SK-N-SH treated with all-trans-retinoic acid at 6 μM for 48 hours (cell line): Measurements from ENCODE around the gene IGFL4.

Source experiments
- RARB ChIP-seq: fragments of 250-450 bp; sonication (Bioruptor Pico); IDR thresholded peaks from 2 replicates; pipeline ENCODE4 v1.8.0; 2021; ENCODE audit warnings: mild to moderate bottlenecking, moderate library complexity
- SNAI2 ChIP-seq: fragments of 250-450 bp; sonication (Bioruptor Pico); IDR thresholded peaks from 2 replicates; pipeline ENCODE4 v1.5.0; 2020; ENCODE audit warnings: mild to moderate bottlenecking, moderate library complexity
- ZC3H10 ChIP-seq: fragments of 250-450 bp; sonication (Bioruptor Pico); IDR thresholded peaks from 2 replicates; pipeline ENCODE4 v1.5.1; 2021; ENCODE audit warnings: mild to moderate bottlenecking, moderate library complexity
- ZFP3 ChIP-seq: fragments of 250-450 bp; sonication (Bioruptor Pico); IDR thresholded peaks from 2 replicates; pipeline ENCODE4 v1.5.0; 2020; ENCODE audit warnings: mild to moderate bottlenecking, moderate library complexity
- ZFP30 ChIP-seq: fragments of 450-650 bp; formaldehyde crosslinking; IDR thresholded peaks from 2 replicates; pipeline ENCODE4 v1.5.0; 2022; ENCODE audit warnings: mild to moderate bottlenecking, moderate library complexity
- TF ChIP-seq, protein P1 (sequence below): fragments of 250-450 bp; sonication (Bioruptor Pico); IDR thresholded peaks from 2 replicates; pipeline ENCODE4 v1.5.0; 2020; ENCODE audit warnings: mild to moderate bottlenecking, moderate library complexity
- TF ChIP-seq, protein P2 (sequence below): fragments of 250-450 bp; sonication (Bioruptor Pico); IDR thresholded peaks from 2 replicates; pipeline ENCODE4 v1.5.1; 2020; ENCODE audit warnings: low read depth, mild to moderate bottlenecking, moderate library complexity
- TF ChIP-seq, protein P3 (sequence below): fragments of 250-450 bp; sonication (Bioruptor Pico); IDR thresholded peaks from 2 replicates; pipeline ENCODE4 v1.8.0; 2020; ENCODE audit warnings: mild to moderate bottlenecking, moderate library complexity, borderline replicate concordance
- TF ChIP-seq, protein P4 (sequence below): fragments of 250-450 bp; sonication (Bioruptor Pico); IDR thresholded peaks from 2 replicates; pipeline ENCODE4 v1.5.1; 2021; ENCODE audit warnings: mild to moderate bottlenecking, moderate library complexity
- TF ChIP-seq, protein P5 (sequence below): fragments of 250-450 bp; sonication (Bioruptor Pico); IDR thresholded peaks from 2 replicates; pipeline ENCODE4 v1.8.0; 2021; ENCODE audit warnings: low read depth, mild to moderate bottlenecking, moderate library complexity, borderline replicate concordance

DNA sequence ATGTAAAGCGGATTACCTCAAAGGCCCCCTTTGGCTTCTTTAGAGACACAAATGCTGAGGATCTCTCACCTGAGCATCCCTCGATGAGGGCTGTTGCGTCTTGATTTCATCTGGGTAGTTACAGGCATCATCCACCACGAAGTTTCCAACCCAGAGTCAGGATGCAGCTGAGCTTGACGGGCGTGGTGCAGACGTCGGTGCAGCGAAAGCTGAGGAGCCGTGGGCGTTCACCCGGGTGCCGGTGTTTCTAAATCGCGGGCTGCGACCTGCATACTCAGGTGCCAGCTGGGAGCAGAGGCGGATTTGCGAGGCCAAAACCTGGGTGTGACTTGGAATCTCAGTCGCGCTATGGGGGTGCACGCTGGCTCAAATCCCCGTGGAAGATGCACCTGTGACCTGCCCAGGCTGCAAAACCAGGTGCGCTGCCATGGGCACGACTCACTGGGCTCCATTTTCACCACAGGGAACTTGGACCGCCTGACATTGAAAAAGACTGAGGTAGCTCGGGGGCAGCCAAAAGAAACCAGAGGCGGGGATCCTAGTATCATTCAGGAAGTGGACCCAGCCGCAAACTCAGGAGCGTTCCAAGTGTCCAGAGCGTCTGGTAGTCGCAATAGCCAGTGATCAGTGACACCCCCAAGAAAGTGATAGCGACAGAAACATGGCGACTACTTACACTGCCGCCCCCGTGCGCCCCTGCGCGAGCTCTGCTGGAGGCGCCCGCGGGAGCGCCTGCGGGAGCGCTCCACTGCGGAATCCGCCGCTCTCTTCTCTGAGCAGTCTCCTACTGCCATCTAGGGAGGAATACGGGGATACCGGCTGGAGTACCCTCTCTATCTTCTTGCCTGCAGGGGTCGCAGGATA, 36.4 kb upstream of the IGFL4 start:
- TF ChIP-seq, protein P1, sequence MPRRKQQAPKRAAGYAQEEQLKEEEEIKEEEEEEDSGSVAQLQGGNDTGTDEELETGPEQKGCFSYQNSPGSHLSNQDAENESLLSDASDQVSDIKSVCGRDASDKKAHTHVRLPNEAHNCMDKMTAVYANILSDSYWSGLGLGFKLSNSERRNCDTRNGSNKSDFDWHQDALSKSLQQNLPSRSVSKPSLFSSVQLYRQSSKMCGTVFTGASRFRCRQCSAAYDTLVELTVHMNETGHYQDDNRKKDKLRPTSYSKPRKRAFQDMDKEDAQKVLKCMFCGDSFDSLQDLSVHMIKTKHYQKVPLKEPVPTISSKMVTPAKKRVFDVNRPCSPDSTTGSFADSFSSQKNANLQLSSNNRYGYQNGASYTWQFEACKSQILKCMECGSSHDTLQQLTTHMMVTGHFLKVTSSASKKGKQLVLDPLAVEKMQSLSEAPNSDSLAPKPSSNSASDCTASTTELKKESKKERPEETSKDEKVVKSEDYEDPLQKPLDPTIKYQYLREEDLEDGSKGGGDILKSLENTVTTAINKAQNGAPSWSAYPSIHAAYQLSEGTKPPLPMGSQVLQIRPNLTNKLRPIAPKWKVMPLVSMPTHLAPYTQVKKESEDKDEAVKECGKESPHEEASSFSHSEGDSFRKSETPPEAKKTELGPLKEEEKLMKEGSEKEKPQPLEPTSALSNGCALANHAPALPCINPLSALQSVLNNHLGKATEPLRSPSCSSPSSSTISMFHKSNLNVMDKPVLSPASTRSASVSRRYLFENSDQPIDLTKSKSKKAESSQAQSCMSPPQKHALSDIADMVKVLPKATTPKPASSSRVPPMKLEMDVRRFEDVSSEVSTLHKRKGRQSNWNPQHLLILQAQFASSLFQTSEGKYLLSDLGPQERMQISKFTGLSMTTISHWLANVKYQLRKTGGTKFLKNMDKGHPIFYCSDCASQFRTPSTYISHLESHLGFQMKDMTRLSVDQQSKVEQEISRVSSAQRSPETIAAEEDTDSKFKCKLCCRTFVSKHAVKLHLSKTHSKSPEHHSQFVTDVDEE (CRISPR knock-in tag), result no peak
- TF ChIP-seq, protein P2, sequence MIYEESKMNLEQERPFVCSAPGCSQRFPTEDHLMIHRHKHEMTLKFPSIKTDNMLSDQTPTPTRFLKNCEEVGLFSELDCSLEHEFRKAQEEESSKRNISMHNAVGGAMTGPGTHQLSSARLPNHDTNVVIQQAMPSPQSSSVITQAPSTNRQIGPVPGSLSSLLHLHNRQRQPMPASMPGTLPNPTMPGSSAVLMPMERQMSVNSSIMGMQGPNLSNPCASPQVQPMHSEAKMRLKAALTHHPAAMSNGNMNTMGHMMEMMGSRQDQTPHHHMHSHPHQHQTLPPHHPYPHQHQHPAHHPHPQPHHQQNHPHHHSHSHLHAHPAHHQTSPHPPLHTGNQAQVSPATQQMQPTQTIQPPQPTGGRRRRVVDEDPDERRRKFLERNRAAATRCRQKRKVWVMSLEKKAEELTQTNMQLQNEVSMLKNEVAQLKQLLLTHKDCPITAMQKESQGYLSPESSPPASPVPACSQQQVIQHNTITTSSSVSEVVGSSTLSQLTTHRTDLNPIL (CRISPR knock-in tag), result no peak
- TF ChIP-seq, protein P3, sequence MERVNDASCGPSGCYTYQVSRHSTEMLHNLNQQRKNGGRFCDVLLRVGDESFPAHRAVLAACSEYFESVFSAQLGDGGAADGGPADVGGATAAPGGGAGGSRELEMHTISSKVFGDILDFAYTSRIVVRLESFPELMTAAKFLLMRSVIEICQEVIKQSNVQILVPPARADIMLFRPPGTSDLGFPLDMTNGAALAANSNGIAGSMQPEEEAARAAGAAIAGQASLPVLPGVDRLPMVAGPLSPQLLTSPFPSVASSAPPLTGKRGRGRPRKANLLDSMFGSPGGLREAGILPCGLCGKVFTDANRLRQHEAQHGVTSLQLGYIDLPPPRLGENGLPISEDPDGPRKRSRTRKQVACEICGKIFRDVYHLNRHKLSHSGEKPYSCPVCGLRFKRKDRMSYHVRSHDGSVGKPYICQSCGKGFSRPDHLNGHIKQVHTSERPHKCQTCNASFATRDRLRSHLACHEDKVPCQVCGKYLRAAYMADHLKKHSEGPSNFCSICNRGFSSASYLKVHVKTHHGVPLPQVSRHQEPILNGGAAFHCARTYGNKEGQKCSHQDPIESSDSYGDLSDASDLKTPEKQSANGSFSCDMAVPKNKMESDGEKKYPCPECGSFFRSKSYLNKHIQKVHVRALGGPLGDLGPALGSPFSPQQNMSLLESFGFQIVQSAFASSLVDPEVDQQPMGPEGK, result no peak
- TF ChIP-seq, protein P4, sequence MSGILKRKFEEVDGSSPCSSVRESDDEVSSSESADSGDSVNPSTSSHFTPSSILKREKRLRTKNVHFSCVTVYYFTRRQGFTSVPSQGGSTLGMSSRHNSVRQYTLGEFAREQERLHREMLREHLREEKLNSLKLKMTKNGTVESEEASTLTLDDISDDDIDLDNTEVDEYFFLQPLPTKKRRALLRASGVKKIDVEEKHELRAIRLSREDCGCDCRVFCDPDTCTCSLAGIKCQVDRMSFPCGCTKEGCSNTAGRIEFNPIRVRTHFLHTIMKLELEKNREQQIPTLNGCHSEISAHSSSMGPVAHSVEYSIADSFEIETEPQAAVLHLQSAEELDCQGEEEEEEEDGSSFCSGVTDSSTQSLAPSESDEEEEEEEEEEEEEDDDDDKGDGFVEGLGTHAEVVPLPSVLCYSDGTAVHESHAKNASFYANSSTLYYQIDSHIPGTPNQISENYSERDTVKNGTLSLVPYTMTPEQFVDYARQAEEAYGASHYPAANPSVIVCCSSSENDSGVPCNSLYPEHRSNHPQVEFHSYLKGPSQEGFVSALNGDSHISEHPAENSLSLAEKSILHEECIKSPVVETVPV (CRISPR knock-in tag), result no peak
- TF ChIP-seq SNAI2 (CRISPR knock-in tag) (no peak), RARB (CRISPR knock-in tag) (no peak), ZFP30 (CRISPR knock-in tag) (no peak), ZC3H10 (CRISPR knock-in tag) (no peak), ZFP3 (CRISPR knock-in tag) (no peak)
- TF ChIP-seq, protein P5, sequence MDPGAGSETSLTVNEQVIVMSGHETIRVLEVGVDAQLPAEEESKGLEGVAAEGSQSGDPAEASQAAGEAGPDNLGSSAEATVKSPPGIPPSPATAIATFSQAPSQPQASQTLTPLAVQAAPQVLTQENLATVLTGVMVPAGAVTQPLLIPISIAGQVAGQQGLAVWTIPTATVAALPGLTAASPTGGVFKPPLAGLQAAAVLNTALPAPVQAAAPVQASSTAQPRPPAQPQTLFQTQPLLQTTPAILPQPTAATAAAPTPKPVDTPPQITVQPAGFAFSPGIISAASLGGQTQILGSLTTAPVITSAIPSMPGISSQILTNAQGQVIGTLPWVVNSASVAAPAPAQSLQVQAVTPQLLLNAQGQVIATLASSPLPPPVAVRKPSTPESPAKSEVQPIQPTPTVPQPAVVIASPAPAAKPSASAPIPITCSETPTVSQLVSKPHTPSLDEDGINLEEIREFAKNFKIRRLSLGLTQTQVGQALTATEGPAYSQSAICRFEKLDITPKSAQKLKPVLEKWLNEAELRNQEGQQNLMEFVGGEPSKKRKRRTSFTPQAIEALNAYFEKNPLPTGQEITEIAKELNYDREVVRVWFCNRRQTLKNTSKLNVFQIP, result no peak
